A549 (cell line): ENCODE results near the gene SEMA7A. TPM values are rescaled to one million over a fixed set of nuclear protein-coding genes. Genes with fewer than 3 reads are reported as not detected.

ENCODE experiments used
- ATAC-seq, 2 experiments: fragments of 200-7000 bp in 1 of 2; fragments of >200 bp in 1 of 2; cut with Nextera tagmentation in 1 of 2; cut with Tn5 transposase in 1 of 2; 3 replicates each; pipeline versions ENCODE4 v1.8.0 to v1.9.1; 2018 to 2020; ENCODE audit warnings: mild to moderate bottlenecking in 1 of 2, moderate library complexity in 1 of 2
- CTCF ChIA-PET: fragments of 300-600 bp; sonication (Branson Sonifier 250); formaldehyde crosslinking; extraction: SDS; loops from one replicate; lab custom pipeline; 2021; ENCODE audit warnings: antibody characterized with exemption, inconsistent platforms; lab: Yijun Ruan, JAX
- POLR2A ChIA-PET: fragments of 350-600 bp; formaldehyde crosslinking; extraction: SDS; loops from one replicate; lab custom pipeline; 2021; ENCODE audit warnings: antibody characterized with exemption, inconsistent platforms; lab: Yijun Ruan, JAX
- DNase-seq, 2 experiments: peaks; one replicate each; pipeline versions ENCODE4 v3.0.0 to v3.0.0-alpha.2; 2011 to 2016; ENCODE audit warnings: low read depth in 1 of 2, low spot score in 1 of 2
- FAIRE-seq: peaks from 2 replicates; lab custom pipeline; 2011; peaks lifted over from hg19 to GRCh38; lab: Jason Lieb, UNC
- H3K27ac ChIP-seq, 2 experiments: fragments of >200 bp; sonication (Bioruptor Twin); formaldehyde crosslinking; 3 replicates each; pipeline ENCODE4 v1.5.1; 2016 to 2017
- H3K4me1 ChIP-seq: fragments of >200 bp; sonication (Bioruptor Twin); formaldehyde crosslinking; 3 replicates; pipeline ENCODE4 v1.6.1; 2016
- H3K4me2 ChIP-seq: fragments of >200 bp; sonication (Bioruptor Twin); formaldehyde crosslinking; 3 replicates; pipeline ENCODE4 v1.6.1; 2016
- H3K4me3 ChIP-seq: fragments of >200 bp; sonication (Bioruptor Twin); formaldehyde crosslinking; 3 replicates; pipeline ENCODE4 v1.5.1; 2016
- H3K9me3 ChIP-seq: fragments of >200 bp; sonication (Bioruptor Twin); formaldehyde crosslinking; 3 replicates; pipeline ENCODE4 v1.6.1; 2016
- EHMT2 ChIP-seq: fragments of 200-600 bp; sonication (generic); IDR thresholded peaks from 2 replicates; pipeline ENCODE4 v1.6.1; 2016; ENCODE audit warnings: antibody characterized with exemption, low read depth, mild to moderate bottlenecking, moderate library complexity
- ESRRA ChIP-seq: fragments of 150-350 bp; IDR thresholded peaks from 2 replicates; pipeline ENCODE4 v1.6.1; 2014; ENCODE audit warnings: mild to moderate bottlenecking, low read length, borderline replicate concordance
- FOSB ChIP-seq: fragments of 250-450 bp; sonication (Bioruptor Pico); IDR thresholded peaks from 2 replicates; pipeline ENCODE4 v1.5.0; 2020; ENCODE audit warnings: mild to moderate bottlenecking, moderate library complexity
- FOSL2 ChIP-seq, 2 experiments: fragments of 450-650 bp in 1 of 2; fragments of >200 bp in 1 of 2; sonication (Bioruptor Twin) in 1 of 2; formaldehyde crosslinking; IDR thresholded peaks; 2 replicates each; pipeline versions ENCODE4 v1.5.0 to v1.6.1; 2016 to 2020; ENCODE audit warnings: mild to moderate bottlenecking in 1 of 2, moderate library complexity in 1 of 2
- FOXS1 ChIP-seq: fragments of 250-450 bp; sonication (Bioruptor Pico); IDR thresholded peaks from 2 replicates; pipeline ENCODE4 v1.5.0; 2020; ENCODE audit warnings: mild to moderate bottlenecking, moderate library complexity
- HDAC2 ChIP-seq: fragments of 200-600 bp; sonication (generic); IDR thresholded peaks from 2 replicates; pipeline ENCODE4 v1.6.1; 2016
- HEYL ChIP-seq: fragments of 250-450 bp; sonication (Bioruptor Pico); IDR thresholded peaks from 2 replicates; pipeline ENCODE4 v1.8.0; 2021; ENCODE audit warnings: mild to moderate bottlenecking, moderate library complexity
- HOXB13 ChIP-seq: fragments of 250-450 bp; sonication (Bioruptor Pico); IDR thresholded peaks from 2 replicates; pipeline ENCODE4 v1.5.0; 2020; ENCODE audit warnings: low read depth, mild to moderate bottlenecking, moderate library complexity
- MAFK ChIP-seq: fragments of 450-650 bp; IDR thresholded peaks from 2 replicates; pipeline ENCODE4 v1.6.1; 2014; ENCODE audit not compliant: partially characterized antibody
- MYC ChIP-seq: IDR thresholded peaks from 2 replicates; pipeline ENCODE4 v1.6.1; 2012; ENCODE audit warnings: mild to moderate bottlenecking, inconsistent platforms, low read length, improper control_type of control experiment, borderline replicate concordance
- PHF8 ChIP-seq: fragments of 200-600 bp; sonication (generic); IDR thresholded peaks from 2 replicates; pipeline ENCODE4 v1.6.1; 2016; ENCODE audit warnings: low read depth, mild to moderate bottlenecking, antibody characterized with exemption, moderate library complexity, borderline replicate concordance
- POLR2AphosphoS2 ChIP-seq: conservative IDR thresholded peaks from 2 replicates; pipeline ENCODE4 v1.6.1; 2012; ENCODE audit warnings: low read length, improper control_type of control experiment, inconsistent platforms
- RARB ChIP-seq: fragments of 250-450 bp; sonication (Bioruptor Pico); IDR thresholded peaks from 2 replicates; pipeline ENCODE4 v1.8.0; 2021; ENCODE audit warnings: mild to moderate bottlenecking, moderate library complexity
- RCOR1 ChIP-seq: fragments of 150-350 bp; IDR thresholded peaks from 2 replicates; pipeline ENCODE4 v1.6.1; 2014; ENCODE audit warnings: antibody characterized with exemption, low read length, low read depth
- RFX5 ChIP-seq: fragments of 450-650 bp; IDR thresholded peaks from 2 replicates; pipeline ENCODE4 v1.7.1; 2014; ENCODE audit warnings: antibody characterized with exemption, mild to moderate bottlenecking, moderate library complexity
- TFCP2L1 ChIP-seq: fragments of 250-450 bp; sonication (Bioruptor Pico); IDR thresholded peaks from 2 replicates; pipeline ENCODE4 v1.5.0; 2021; ENCODE audit warnings: mild to moderate bottlenecking
- TP53 ChIP-seq: fragments of 250-450 bp; sonication (Bioruptor Pico); IDR thresholded peaks from 2 replicates; pipeline ENCODE4 v1.5.0; 2021; ENCODE audit warnings: mild to moderate bottlenecking, moderate library complexity
- ZC3H11A ChIP-seq: fragments of 450-650 bp; IDR thresholded peaks from 2 replicates; pipeline ENCODE4 v1.6.1; 2014; ENCODE audit warnings: antibody characterized with exemption, mild to moderate bottlenecking
- WGBS: methylation state at CpG from one replicate; pipeline ENCODE4 v1.1.6; 2017; ENCODE audit errors: missing lambda C conversion rate; 5-methylcytosine and 5-hydroxymethylcytosine counted together
- polyA plus RNA-seq, 4 experiments: library from polyadenylated mRNA; depleted of rRNA in 3 of 4; stranded (reverse); fragments of >200 nt; fragmentation: RNase III in 1 of 4; extraction: RNeasy Plus Mini Kit Qiagen cat#74134 plus additional on column Dnase treatment in 1 of 4; gene quantifications; 2 replicates in 3 of 4; 3 replicates in 1 of 4; pipeline ENCODE4 v1.2.3, GENCODE V29; 2011 to 2017
- TF ChIP-seq, protein P1 (sequence below): IDR thresholded peaks from 2 replicates; pipeline ENCODE4 v1.6.1; 2012; ENCODE audit warnings: low read depth, borderline replicate concordance
- TF ChIP-seq, protein P2 (sequence below): fragments of 150-350 bp; IDR thresholded peaks from 2 replicates; pipeline ENCODE4 v1.6.1; 2014; ENCODE audit warnings: low read depth, mild to moderate bottlenecking, low read length
- TF ChIP-seq, protein P3 (sequence below): IDR thresholded peaks from 2 replicates; pipeline ENCODE4 v1.6.1; 2012
- TF ChIP-seq, protein P4 (sequence below): fragments of 450-650 bp; IDR thresholded peaks from 2 replicates; pipeline ENCODE4 v1.6.1; 2014; ENCODE audit warnings: antibody characterized with exemption
- TF ChIP-seq, protein P5 (sequence below): fragments of 250-450 bp; sonication (Bioruptor Pico); IDR thresholded peaks from 2 replicates; pipeline ENCODE4 v1.5.0; 2020; ENCODE audit warnings: low read depth, mild to moderate bottlenecking, moderate library complexity
- TF ChIP-seq, protein P6 (sequence below): fragments of >200 bp; sonication (Bioruptor Twin); formaldehyde crosslinking; IDR thresholded peaks from 2 replicates; pipeline ENCODE4 v1.6.1; 2016
- TF ChIP-seq, protein P7 (sequence below): fragments of >200 bp; sonication (Bioruptor Twin); formaldehyde crosslinking; IDR thresholded peaks from 3 replicates; pipeline ENCODE4 v1.6.1; 2016

Gene SEMA7A
- polyA plus RNA-seq, 2 of the 4 experiments (the other 2 are of a cell fraction): 0.44 to 1.2 TPM

DNA sequence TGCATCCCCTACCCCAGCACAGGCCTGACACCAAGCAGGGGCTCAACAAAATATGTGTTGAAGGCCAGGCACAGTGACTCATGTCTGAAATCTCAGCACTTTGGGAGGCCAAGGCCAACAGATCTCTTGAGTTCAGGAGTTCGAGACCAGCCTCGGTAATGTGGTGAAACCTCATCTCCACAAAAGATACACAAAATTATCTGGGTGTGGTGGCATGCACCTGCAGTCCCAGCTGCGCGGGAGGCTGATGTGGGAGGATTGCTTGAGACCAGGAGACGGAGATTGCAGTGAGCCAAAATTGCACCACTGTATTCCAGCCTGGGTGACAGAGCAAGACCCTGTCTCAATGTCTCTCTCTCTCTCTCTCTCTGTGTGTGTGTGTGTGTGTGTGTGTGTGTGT lies 35.6 kb downstream of the SEMA7A start:
- Histone ChIP-seq H3K4me2 (no peak overlapping the region), H3K9me3 (no peaks in the 10 kb centered on the region)
- CTCF ChIA-PET: no interaction called here
- no peak for TF ChIP-seq MYC
- TF ChIP-seq, all 56 proteins: peak for 0
- Histone ChIP-seq H3K4me3 (no peak overlapping the region), H3K27ac (peak overlapping the region in 1 of 2 experiments; percentile 80; a peak in 3 of 6 replicates), H3K4me1 (peaks cover 22% of the 10 kb centered on the region)
- 84% methylated on average over 4 of the region's 5 CpGs for WGBS
- POLR2A ChIA-PET: no interaction called here
- FAIRE-seq: no peak
- DNase-seq: no peak
- ATAC-seq: no peak

DNA sequence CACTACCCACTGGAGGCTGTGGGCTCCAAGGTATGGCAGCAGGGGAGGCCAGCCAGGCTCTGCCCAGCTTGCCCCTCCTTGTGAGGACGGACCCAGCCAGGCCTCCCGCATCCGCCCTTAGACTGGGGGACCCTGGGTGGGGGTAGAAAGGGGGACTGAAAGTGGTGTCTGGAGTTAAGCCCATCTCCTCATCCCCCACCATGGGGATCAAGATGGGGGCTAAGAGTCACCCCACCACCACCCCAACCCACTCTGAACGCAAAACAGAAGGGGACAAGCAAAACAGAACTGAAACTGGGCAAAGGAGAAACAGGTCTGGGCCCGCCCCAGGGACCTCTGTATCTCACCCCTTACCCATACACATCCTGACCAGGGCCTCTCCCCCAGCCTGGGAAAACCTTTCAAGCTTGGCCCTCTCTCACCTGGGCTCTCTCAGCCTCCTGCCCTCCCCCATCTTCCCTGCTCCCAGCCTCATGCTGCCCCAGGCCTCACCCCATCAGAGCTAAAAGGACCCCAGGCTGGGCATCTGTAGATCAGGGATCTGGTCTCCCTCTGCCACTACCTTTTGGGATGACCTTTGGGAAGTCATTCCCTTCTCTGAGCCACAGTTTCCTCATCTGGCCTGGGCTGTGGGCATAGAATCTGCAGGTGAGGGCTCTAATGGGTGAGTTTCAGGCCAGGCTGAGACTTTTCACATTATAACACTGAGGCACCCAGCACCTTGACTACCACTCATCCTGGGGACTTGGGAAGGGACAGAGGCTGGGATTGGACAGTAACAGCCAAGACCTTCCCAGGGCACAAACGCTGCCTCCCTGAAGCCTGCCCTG lies 36.3 kb downstream of the SEMA7A start:
- DNase-seq: no peak
- peak in 1 of 2 experiments; percentile 16; a peak in 1 of 6 replicates for ATAC-seq
- ChIA-PET CTCF (interaction anchor here (0.8 to 1.1 kb wide), 2 partner anchors 25 to 42 kb away, joined by 3 to 4 read pairs; no protein-coding TSS in a partner anchor), POLR2A (no interaction called here)
- Histone ChIP-seq H3K4me1 (peaks cover 22% of the 10 kb centered on the region), H3K27ac (peak overlapping the region; percentile 50 to 80; a peak in 5 of 6 replicates), H3K9me3 (no peaks in the 10 kb centered on the region), H3K4me2 (peak overlapping the region; percentile 61), H3K4me3 (no peak overlapping the region)
- TF ChIP-seq RARB (CRISPR knock-in tag) (no peak), RCOR1 (no peak), POLR2AphosphoS2 (no peak)
- TF ChIP-seq, protein P1, sequence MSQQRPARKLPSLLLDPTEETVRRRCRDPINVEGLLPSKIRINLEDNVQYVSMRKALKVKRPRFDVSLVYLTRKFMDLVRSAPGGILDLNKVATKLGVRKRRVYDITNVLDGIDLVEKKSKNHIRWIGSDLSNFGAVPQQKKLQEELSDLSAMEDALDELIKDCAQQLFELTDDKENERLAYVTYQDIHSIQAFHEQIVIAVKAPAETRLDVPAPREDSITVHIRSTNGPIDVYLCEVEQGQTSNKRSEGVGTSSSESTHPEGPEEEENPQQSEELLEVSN: no peak
- no peak for FAIRE-seq
- 94% methylated on average over 3 of the region's 6 CpGs for WGBS

DNA sequence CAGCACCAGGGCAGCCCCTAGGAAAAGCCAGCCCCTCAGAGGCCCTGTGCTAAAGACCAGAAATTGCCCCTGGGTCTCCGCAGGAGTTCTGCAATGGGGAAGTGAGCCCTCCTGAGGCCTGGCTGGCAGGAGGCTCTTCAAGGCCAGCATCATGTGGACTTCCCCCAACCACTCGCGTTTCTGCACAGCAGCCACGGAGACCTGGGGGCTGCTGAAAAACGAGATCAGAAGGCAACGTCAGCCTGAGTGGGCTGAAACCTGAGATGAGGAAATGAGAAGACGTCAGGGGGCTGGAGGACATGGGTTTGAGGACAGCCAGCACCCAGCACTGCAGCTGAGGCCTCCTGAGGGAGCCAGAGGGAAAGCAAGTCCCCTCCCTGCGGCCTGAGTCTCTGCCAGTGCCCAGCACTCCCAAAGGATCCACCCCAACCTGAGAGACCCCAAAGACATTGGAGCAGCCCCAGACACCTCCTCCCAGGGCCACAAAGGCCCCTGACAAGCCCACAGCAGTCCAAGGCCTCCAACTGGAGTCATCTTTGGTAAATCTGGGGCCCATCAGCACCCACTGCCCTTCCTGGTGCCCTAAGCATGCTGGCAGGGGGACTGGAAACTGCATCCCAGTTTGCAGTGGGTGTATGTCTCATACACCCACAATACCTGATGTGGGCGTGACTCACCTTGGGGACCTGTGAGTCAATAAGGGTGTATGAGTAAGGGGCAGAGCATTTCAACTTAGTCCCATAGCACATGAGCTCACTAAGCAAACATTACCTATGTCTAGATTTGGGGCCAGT lies 37.1 kb downstream of the SEMA7A start:
- Histone ChIP-seq H3K4me2 (peak overlapping the region; percentile 61), H3K27ac (peak overlapping the region; percentile 47 to 80; a peak in 5 of 6 replicates), H3K4me3 (no peak overlapping the region), H3K9me3 (no peaks in the 10 kb centered on the region), H3K4me1 (peaks cover 22% of the 10 kb centered on the region)
- WGBS: 71% methylated on average over 7 of the region's 9 CpGs
- ChIA-PET CTCF (interaction anchor here (0.8 to 2.0 kb wide), 6 partner anchors 11 to 43 kb away, joined by 3 to 7 read pairs (median 4); partner anchors contain the start of gene SEMA7A), POLR2A (no interaction called here)
- FAIRE-seq (no peak), ATAC-seq (peak; percentile 74 to 83), DNase-seq (peak; percentile 61 to 69)
- TF ChIP-seq, protein P2, sequence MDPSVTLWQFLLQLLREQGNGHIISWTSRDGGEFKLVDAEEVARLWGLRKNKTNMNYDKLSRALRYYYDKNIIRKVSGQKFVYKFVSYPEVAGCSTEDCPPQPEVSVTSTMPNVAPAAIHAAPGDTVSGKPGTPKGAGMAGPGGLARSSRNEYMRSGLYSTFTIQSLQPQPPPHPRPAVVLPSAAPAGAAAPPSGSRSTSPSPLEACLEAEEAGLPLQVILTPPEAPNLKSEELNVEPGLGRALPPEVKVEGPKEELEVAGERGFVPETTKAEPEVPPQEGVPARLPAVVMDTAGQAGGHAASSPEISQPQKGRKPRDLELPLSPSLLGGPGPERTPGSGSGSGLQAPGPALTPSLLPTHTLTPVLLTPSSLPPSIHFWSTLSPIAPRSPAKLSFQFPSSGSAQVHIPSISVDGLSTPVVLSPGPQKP: no peak
- TF ChIP-seq, protein P3, sequence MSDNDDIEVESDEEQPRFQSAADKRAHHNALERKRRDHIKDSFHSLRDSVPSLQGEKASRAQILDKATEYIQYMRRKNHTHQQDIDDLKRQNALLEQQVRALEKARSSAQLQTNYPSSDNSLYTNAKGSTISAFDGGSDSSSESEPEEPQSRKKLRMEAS: peak; percentile 29; the same call in 1 of the 2 replicates
- TF ChIP-seq FOSL2 (IDR thresholded peaks at IDR 0.05) (0 out of 2 replicates have a peak, but pooled peaks have one; percentile 8), FOSL2 (CRISPR knock-in tag; IDR thresholded peaks at IDR 0.05) (peak; percentile 81), ESRRA (no peak), HOXB13 (CRISPR knock-in tag) (no peak), FOSB (CRISPR knock-in tag) (no peak), EHMT2 (no peak), TFCP2L1 (no peak), MAFK (no peak), TP53 (no peak), RFX5 (no peak), ZC3H11A (no peak), POLR2AphosphoS2 (no peak), HEYL (CRISPR knock-in tag) (no peak), PHF8 (no peak), HDAC2 (no peak), MYC (no peak), FOXS1 (no peak)
- TF ChIP-seq, protein P4, sequence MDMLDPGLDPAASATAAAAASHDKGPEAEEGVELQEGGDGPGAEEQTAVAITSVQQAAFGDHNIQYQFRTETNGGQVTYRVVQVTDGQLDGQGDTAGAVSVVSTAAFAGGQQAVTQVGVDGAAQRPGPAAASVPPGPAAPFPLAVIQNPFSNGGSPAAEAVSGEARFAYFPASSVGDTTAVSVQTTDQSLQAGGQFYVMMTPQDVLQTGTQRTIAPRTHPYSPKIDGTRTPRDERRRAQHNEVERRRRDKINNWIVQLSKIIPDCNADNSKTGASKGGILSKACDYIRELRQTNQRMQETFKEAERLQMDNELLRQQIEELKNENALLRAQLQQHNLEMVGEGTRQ: no peak
- TF ChIP-seq, protein P5, sequence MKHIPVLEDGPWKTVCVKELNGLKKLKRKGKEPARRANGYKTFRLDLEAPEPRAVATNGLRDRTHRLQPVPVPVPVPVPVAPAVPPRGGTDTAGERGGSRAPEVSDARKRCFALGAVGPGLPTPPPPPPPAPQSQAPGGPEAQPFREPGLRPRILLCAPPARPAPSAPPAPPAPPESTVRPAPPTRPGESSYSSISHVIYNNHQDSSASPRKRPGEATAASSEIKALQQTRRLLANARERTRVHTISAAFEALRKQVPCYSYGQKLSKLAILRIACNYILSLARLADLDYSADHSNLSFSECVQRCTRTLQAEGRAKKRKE (CRISPR knock-in tag): no peak
- TF ChIP-seq, protein P6, sequence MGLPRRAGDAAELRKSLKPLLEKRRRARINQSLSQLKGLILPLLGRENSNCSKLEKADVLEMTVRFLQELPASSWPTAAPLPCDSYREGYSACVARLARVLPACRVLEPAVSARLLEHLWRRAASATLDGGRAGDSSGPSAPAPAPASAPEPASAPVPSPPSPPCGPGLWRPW: no peak
- TF ChIP-seq, protein P7, sequence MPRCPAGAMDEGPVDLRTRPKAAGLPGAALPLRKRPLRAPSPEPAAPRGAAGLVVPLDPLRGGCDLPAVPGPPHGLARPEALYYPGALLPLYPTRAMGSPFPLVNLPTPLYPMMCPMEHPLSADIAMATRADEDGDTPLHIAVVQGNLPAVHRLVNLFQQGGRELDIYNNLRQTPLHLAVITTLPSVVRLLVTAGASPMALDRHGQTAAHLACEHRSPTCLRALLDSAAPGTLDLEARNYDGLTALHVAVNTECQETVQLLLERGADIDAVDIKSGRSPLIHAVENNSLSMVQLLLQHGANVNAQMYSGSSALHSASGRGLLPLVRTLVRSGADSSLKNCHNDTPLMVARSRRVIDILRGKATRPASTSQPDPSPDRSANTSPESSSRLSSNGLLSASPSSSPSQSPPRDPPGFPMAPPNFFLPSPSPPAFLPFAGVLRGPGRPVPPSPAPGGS: no peak
